ENCODE measurements around the gene WSB1. TPM values are rescaled to one million over a fixed set of nuclear protein-coding genes. Genes with fewer than 3 reads are reported as not detected.
A peak's percentile ranks its signal among the peaks of the same experiment; 100 is the strongest.

WSB1 gene
- total and polyA plus RNA-seq, 2 of the 8 experiments (the other 6 are each of a cell fraction or from before 2014, with no cell fraction given) = 113 to 140 TPM

- FAIRE-seq (no peak), DNase-seq (ENCODE audit: low read depth in 1 of 2, low spot score in 2 of 2) (no peak)
- no peak overlapping the region for H2BK120ac ChIP-seq (replicated peaks; ENCODE audit: low read depth, low read length)
- no peak overlapping the region for H2BK12ac ChIP-seq (ENCODE audit: low read depth, low read length)
- no peak overlapping the region for H3K56ac ChIP-seq (replicated peaks; ENCODE audit: insufficient read length, low read depth, low read length)
- no peak overlapping the region for H2AK5ac ChIP-seq (ENCODE audit: low read depth, low read length)
- H3K18ac ChIP-seq (ENCODE audit: extremely low read depth, low read length) = no peak overlapping the region
- no peaks in the 10 kb centered on the region for H3K79me1 ChIP-seq (ENCODE audit: low read depth, low read length)
- H3K9ac ChIP-seq (replicated peaks in 1 of 4; ENCODE audit: extremely low read depth in 1 of 4, low read depth in 3 of 4, low read length in 3 of 4) = no peak overlapping the region
- no peak overlapping the region for H3K4me2 ChIP-seq (ENCODE audit: insufficient read depth in 1 of 2, low read depth in 2 of 2, low read length in 2 of 2)
- no peaks in the 10 kb centered on the region; the same call in 1 of the 2 replicates for H3K23me2 ChIP-seq (ENCODE audit: low read depth, low read length)
- H2BK20ac ChIP-seq (ENCODE audit: low read length) = no peak overlapping the region
- H3K4ac ChIP-seq (replicated peaks; ENCODE audit: insufficient read length, low read depth, low read length) = peak overlapping the region; percentile 44
- ChIA-PET CTCF (ENCODE audit: partially characterized antibody) (interaction anchor here (1.2 to 10.3 kb wide), 4 partner anchors 9 to 68 kb away, joined by 3 to 76 read pairs (median 6); no protein-coding TSS in a partner anchor), POLR2A (ENCODE audit: partially characterized antibody) (interaction anchor here (0.6 kb wide), 1 partner anchor 50 kb away, joined by 3 read pairs; no protein-coding TSS in a partner anchor)
- no peak overlapping the region for H3K14ac ChIP-seq (ENCODE audit: insufficient read length)
- no peaks in the 10 kb centered on the region for H3K36me3 ChIP-seq (ENCODE audit: control insufficient read depth in 2 of 4, insufficient read depth in 4 of 4, low read length in 3 of 4)
- no peak overlapping the region for H4K8ac ChIP-seq (ENCODE audit: extremely low read depth, insufficient read depth, low read length)
- no peaks in the 10 kb centered on the region for H3K9me3 ChIP-seq (ENCODE audit: insufficient read depth in 2 of 2, low read depth in 1 of 2, low read length in 1 of 2)
- no peak overlapping the region for H3K27ac ChIP-seq (ENCODE audit: low read depth, low read length)
- H3K79me2 ChIP-seq (ENCODE audit: control insufficient read depth in 1 of 2, insufficient read depth in 2 of 2, low read length in 2 of 2) = no peaks in the 10 kb centered on the region
- H4K91ac ChIP-seq (replicated peaks; ENCODE audit: insufficient read length, low read length) = no peak overlapping the region
- H4K5ac ChIP-seq (ENCODE audit: insufficient read length, low read depth, low read length) = no peak overlapping the region
- no peak overlapping the region for H3K23ac ChIP-seq (ENCODE audit: insufficient read length)
- H3K27me3 ChIP-seq (replicated peaks in 1 of 4; ENCODE audit: control insufficient read depth in 3 of 4, extremely low read depth in 1 of 4, insufficient read depth in 3 of 4, low read length in 3 of 4) = no peaks in the 10 kb centered on the region
- no peak overlapping the region for H3K4me3 ChIP-seq (ENCODE audit: extremely low read depth in 1 of 4, insufficient read depth in 2 of 4, low read depth in 3 of 4, low read length in 4 of 4)
- H3K4me1 ChIP-seq (replicated peaks in 1 of 4; ENCODE audit: control insufficient read depth in 3 of 4, insufficient read depth in 4 of 4, low read length in 3 of 4) = no peaks in the 10 kb centered on the region; a peak in 2 of 7 replicates
- 97% methylated on average over 7 of the region's 7 CpGs; no CpG with 5 or more reads in 1 of the 2 experiments for WGBS, 2 experiments (ENCODE audit: extremely low coverage in 1 of 2, insufficient coverage in 1 of 2, insufficient read length in 1 of 2, insufficient replicate concordance in 2 of 2, low coverage in 1 of 2, low lambda C conversion rate in 2 of 2, missing lambda C conversion rate in 1 of 2)
- no peak overlapping the region for H2BK5ac ChIP-seq (ENCODE audit: low read depth, low read length)
- H2AFZ ChIP-seq (ENCODE audit: low read length) = no peak overlapping the region
- H2BK15ac ChIP-seq (ENCODE audit: low read length) = no peak overlapping the region
- no peaks in the 10 kb centered on the region for H4K20me1 ChIP-seq (replicated peaks in 1 of 2; ENCODE audit: control insufficient read depth in 1 of 2, insufficient read depth in 2 of 2, low read length in 2 of 2)
- TF ChIP-seq POLR2AphosphoS5 (IDR thresholded peaks at IDR 0.05; ENCODE audit: low read depth, low read length) (no peak), PHF8 (conservative IDR thresholded peaks at IDR 0.05; ENCODE audit: low read depth, low read length) (no peak), CHD1 (IDR thresholded peaks at IDR 0.05; ENCODE audit: low read depth, low read length) (no peak), KDM5A (IDR thresholded peaks at IDR 0.05; ENCODE audit: low read length) (no peak), BCL11A (IDR thresholded peaks at IDR 0.05; ENCODE audit: low read depth in 2 of 2, low read length in 2 of 2) (no peak), KDM1A (IDR thresholded peaks at IDR 0.05; ENCODE audit: borderline replicate concordance, low read length) (no peak), HDAC6 (IDR thresholded peaks at IDR 0.05; ENCODE audit: low read depth, low read length) (no peak), TAF1 (IDR thresholded peaks at IDR 0.05; ENCODE audit: low read depth, low read length) (no peak), SP1 (IDR thresholded peaks at IDR 0.05; ENCODE audit: low read depth, low read length) (no peak), RXRA (IDR thresholded peaks at IDR 0.05; ENCODE audit: insufficient read depth, low read depth, low read length) (no peak), TAF7 (optimal IDR thresholded peaks at IDR 0.05; ENCODE audit: borderline replicate concordance, low read depth, low read length) (no peak), KDM4A (IDR thresholded peaks at IDR 0.05; ENCODE audit: low read depth, low read length, severe bottlenecking) (no peak), BACH1 (IDR thresholded peaks at IDR 0.05; ENCODE audit: low read length) (no peak)
- TF ChIP-seq, protein P1, sequence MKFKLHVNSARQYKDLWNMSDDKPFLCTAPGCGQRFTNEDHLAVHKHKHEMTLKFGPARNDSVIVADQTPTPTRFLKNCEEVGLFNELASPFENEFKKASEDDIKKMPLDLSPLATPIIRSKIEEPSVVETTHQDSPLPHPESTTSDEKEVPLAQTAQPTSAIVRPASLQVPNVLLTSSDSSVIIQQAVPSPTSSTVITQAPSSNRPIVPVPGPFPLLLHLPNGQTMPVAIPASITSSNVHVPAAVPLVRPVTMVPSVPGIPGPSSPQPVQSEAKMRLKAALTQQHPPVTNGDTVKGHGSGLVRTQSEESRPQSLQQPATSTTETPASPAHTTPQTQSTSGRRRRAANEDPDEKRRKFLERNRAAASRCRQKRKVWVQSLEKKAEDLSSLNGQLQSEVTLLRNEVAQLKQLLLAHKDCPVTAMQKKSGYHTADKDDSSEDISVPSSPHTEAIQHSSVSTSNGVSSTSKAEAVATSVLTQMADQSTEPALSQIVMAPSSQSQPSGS (IDR thresholded peaks at IDR 0.05; ENCODE audit: low read length) = no peak
Observed at GRCh38 chr17:27362909-27363308, 69.0 kb downstream of the WSB1 start.

All from H1 (cell line).